NCI-H2029 (cell line): ENCODE data around the gene PAK3.

Source experiments
- DNase-seq: peaks from one replicate; lab custom pipeline; 2025; lab: John Stamatoyannopoulos, UW

PAK3 gene

DNA sequence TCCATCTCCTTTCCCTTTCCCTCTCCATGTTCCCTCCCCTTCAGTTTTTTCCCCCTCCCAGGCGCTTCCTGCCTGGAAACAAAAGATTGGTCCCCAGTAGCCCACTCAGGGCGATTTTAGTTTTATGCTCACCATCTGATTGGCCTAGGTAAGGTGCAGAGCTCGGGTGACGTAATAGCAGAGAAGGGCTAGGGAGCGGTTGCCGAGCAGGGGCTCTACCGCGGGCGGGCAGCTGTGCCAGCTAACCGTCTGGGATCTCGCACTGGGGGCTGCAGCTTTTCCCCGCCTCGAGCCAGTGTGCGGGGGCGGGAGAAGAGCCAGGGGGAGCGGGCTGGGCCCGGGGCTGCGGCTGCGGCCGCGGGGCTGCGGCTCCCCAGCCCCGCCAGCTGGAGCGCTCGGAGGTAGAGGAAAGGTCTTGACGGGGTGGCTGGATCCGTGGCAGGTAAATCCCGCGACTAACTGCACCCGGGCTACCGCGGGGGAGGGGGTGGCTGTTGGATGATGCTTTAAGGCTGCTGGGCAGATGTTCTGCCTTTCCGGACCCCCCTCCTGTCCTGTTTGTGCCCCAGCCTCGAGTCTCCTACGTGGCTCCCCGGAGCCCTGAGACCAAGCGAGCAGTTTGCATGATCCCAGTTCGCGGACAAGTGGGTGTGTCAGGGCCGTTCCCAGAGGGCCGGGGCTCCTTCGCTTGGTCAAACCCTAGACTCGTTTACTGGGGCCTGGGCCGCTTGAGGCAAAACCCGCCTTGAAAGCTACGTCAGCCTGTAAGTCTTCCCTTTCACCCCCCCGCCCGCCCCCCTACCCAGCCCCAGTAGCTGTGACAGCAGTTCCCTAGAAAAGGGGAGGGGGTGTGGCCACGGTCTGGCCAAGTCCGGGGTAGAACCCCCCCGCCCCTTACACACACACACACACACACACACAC, at the start of gene PAK3:
PAK3 (plus strand) TSS at position 218 of the 922 bp plus-strand sequence. CDS start 26,913 bp downstream, outside the sequence.
- no peak for DNase-seq

- no peak for DNase-seq
Measured at GRCh38 chrX:111047575-111047974, 48.4 kb upstream of the PAK3 start.

DNA sequence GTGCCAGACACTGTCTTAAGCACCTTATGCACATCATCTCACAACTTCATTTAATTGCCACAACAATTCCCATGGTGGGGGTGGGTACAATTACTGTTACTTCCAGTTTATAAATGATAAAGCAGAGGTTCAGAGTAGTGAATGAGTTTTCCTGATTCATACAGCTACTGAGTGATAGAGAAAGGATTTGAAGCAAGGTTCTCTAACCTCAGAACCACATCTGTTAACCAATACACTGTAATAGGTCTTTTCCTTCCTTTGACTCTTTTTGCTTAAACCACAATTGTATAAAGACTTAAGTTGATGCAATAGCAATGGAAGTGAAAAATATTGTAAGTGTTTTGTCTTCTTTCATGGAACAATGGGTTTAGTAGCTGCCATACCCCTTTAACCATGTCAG, 43.5 kb upstream of the PAK3 start:
- DNase-seq = no peak

GRCh38 chrX:111071542-111072277, 24.3 kb upstream of the PAK3 start:
- DNase-seq = no peak

GRCh38 chrX:111083081-111083480, 12.9 kb upstream of the PAK3 start:
- DNase-seq = no peak

DNA sequence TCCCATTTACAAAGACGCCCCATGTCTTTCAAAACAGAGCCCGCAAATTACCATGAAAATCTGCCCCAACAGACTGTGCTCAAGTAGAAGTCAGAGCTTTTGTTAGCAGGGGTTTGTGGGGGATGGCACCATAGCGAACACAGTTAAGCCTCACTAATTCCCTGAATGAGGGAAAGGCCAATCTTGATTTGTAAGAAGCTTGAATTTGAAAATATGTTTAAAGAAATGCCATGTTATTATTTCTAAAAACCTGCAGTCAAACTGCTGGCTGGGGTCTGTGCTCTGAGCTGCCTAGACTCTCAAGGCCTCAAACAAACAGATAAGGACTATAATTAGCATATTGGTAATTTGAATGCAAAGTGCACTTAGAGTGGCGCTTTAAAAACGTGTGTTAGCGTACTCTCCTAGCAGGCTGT, 9.4 kb upstream of the PAK3 start:
- DNase-seq = no peak

DNA sequence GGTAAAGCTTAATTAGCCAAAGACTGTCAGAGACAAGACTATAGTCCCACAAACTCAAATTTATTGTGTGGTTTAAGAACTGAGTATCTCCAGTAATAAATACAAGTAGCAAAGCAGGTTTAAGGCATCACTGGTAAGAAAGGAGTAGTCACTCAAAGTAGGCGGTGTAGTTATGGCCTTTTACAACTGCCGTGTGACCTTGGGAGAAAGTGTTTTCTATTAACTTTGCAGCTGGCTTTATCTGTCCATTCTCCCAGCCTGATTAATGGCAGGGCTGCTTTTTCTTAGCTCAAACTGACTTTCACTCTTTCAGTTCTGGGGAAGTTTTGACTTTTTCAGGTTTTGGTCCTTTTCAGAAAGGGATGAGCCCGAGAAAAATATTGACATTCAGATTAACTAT, 7.4 kb upstream of the PAK3 start:
- DNase-seq = no peak

- DNase-seq = no peak
Measured at GRCh38 chrX:111090458-111090857, 5.5 kb upstream of the PAK3 start.

DNA sequence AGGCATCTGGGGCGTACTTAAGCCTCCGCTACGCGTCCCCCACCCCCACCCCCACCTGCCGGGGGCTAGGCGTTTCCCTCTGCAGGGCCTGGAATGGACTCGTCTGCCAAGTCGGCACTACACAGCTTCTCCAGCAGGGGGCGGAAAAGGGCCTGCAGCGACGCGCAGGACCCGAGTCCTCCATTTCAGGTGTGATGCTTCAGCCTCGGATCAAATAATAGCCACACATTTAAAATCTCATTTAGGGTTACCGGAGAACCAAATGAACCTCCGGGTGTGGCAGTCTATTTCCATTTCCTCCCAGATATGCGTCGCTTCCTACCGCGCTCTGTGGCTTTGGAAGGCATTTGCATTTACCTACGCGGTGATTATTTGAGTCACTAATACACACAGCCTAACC, 2.9 kb downstream of the PAK3 start:
- no peak for DNase-seq

- no peak for DNase-seq
Measured at GRCh38 chrX:111100191-111100590, 4.2 kb downstream of the PAK3 start.

DNA sequence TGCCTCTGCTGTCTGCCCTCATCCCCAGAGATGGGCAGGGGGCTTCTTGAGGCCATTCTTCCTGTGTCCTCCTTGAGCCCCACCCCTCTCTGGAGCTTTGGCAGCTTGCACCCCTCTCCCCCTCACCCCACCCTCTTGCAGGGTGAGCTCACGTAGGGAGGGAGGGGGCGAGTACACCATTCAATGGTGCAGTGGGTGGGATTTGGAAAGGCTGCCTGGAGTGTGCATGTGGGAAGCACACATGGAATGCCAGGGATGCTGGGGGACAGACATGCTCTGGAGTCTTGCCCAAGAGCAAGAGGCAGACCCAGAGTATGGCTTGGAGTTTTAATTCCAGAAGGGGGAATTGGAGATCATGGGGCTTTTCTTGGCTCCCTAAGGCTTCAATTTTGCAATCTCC, 5.6 kb downstream of the PAK3 start:
- DNase-seq = no peak

DNA sequence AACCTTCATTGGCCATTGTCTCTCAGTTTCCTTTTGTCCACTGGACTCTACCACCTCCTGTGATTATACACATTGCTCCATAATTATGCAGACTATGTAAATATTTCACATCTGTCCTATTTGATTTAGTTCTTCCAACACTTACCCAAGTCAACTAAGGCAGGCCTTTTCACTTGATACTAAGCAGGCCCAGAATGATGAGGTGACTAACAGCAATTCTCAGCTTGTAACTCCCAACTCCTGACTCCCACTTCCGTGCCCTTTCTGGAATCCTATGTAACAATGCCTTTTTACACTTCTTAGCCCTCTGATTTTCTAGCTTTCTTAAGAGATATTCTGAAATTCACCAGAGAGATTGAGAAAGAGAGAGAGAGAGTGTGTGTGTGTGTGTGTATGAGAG, 6.6 kb downstream of the PAK3 start:
- DNase-seq = no peak

DNA sequence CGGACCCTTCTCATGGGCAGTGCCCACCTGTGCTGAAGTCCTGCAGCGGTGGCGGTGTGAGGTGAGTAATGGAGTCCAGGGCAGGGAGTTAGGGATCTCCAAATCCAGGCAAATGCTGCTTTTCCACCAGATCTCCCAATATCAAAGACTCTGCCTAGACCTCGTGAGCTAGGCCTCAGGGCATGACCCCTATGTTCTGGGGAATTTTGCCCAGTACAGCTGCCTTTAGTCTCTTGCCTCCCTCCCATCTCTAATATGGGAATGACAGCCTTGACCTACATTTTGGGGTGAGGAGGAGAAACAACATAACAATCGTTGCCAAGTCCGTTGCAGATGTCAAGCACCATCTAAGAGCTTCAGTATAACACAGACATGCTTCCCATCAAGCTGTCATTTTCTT, 7.3 kb downstream of the PAK3 start:
- no peak for DNase-seq

DNA sequence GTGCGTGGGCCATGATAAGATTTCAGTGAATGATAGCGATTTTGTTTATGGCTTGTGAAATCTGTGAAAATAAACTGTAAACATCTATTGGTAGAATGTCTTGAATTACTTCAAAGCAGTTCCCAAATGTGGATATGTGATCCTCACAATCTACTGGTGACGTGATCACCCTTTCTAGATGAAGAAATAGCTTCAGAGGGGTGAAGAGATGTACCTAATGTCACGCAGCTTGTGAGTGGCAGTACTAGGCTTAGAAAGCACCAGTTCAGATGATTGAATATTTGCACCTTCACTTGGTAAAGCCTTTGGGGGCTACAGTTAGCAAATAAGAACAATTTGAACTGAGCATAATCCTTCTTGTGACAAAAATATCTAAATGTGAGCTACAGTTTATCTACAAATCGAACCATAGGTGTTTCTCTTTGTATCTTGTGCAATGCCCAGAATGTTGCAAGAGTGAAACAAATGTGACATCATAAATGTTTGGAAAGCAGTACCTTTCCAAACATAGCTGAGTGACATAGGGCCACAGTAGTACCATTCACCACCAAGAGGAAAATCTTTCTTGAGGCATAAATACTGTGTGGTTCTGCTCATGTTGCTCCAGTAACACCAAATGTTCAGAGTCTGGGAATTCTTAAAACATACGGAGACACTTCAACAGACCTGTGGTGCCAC, 14.2 kb downstream of the PAK3 start:
- DNase-seq = no peak

DNA sequence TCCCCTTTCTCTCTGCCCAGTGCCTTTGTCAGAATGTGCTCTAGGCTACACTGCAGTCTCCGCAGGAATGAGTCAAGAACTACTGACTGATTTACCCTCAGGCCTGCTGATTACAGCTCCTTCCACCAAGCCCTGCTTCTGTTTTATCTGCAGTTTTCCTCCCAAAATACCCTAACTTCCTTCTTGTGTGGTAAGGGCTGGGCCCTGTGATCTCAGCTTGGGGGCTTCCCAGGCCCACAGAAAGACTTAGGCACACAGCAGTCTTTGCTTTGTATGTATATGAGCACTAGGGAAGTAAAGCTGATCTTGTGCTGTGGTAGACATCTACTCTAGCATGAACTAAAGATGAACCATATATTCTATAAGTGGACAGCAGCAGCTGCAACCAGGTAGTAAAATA, 18.8 kb downstream of the PAK3 start:
- DNase-seq = no peak

GRCh38 chrX:111116666-111117065, 20.7 kb downstream of the PAK3 start:
- no peak for DNase-seq

GRCh38 chrX:111119341-111119740, 23.4 kb downstream of the PAK3 start:
- DNase-seq = no peak

DNA sequence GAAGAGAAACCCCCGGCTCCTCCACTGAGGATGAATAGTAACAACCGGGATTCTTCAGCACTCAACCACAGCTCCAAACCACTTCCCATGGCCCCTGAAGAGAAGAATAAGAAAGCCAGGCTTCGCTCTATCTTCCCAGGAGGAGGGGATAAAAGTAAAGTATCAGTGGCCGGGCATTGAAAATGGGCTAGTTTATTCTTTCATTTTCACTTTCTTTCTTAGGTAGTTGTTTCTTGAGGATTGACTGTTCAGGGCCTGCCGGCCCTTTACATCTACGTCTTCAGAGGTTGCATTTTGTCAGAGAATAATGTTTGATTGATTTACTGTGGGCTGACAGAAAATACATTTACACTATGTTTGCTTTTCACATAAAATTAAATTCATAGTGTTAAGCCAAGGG, 27.1 kb downstream of the PAK3 start:
- no peak for DNase-seq

DNA sequence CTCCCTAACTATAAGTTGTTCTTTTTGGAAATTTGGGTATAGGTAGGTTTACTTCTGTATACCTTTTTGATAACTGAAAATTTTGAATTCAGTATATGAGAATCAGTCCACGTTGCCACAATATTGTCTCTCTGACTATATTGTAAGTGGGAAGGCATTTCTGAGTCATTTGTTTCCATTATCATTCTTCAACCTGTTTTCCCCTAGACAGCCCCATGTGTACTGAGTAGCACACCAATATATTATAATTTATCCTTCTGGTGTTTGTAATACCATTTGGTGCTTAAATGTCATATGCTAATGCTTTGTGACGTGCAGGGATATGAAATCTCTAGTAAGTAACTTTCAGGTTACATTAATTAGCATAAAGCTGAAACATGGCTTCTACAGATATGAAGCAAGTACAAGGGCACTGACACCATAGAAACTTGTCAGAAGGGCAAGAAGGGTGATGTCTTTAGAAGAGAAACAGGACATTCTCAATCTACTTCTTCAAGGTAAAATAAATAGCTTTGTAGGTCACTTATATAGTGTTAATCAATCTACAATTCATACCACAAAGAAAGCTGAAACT, 27.7 kb downstream of the PAK3 start:
- DNase-seq = no peak

DNA sequence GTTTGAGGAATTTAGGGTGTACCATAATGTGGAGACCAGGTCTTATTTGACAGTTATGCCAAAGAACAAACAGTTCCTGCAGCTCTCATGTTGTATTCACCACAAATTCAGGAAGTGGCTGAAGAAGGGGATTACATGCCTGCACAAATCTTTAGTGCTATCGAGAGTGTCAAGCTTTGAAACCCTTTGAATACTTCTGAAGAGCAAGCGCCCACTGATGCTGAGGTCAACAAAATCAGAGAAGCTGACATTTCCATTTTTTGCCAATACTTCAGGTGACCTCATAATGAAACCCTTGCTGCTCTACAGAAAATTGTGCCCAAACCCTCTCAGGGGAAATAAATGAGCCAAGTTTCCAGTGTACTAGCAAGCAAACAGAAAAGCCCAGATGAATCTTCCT, 28.4 kb downstream of the PAK3 start:
- DNase-seq = no peak

- DNase-seq = no peak
Measured at GRCh38 chrX:111127038-111127437, 31.0 kb downstream of the PAK3 start.

GRCh38 chrX:111129921-111130320, 33.9 kb downstream of the PAK3 start:
- DNase-seq = no peak
